Bronchial epithelial cell (primary cell): ENCODE results near the gene RNU1-3. TPM values are rescaled to one million over a fixed set of nuclear protein-coding genes. Genes with fewer than 3 reads are reported as not detected.
"Not testable (repeated sequence)": the region's sequence is repeated elsewhere in the genome, so short reads cannot be mapped to it uniquely, and the experiment has no call there.

Experiments
- DNase-seq: peaks from one replicate; pipeline ENCODE4 v3.0.0-alpha.2; 2010; ENCODE audit warnings: low read depth
- FAIRE-seq: peaks from 2 replicates; lab custom pipeline; 2011; peaks lifted over from hg19 to GRCh38; lab: Jason Lieb, UNC
- H3K27me3 ChIP-seq: 2 replicates; pipeline ENCODE4 v1.5.1; 2011; ENCODE audit warnings: low read length; ENCODE audit not compliant: control insufficient read depth, insufficient read depth
- H3K36me3 ChIP-seq: 2 replicates; pipeline ENCODE4 v1.5.1; 2011; ENCODE audit warnings: low read length; ENCODE audit not compliant: control insufficient read depth, insufficient read depth
- H3K4me3 ChIP-seq: 2 replicates; pipeline ENCODE4 v1.5.1; 2011; ENCODE audit warnings: mild to moderate bottlenecking, low read depth, low read length, control low read depth
- total RNA-seq: library from RNA; depleted of rRNA; stranded (reverse); fragments of >200 nt; gene quantifications from 2 replicates; pipeline ENCODE4 v1.2.1, GENCODE V29; 2014
- TF ChIP-seq, protein P1 (sequence below): IDR thresholded peaks from 2 replicates; pipeline ENCODE4 v1.5.1; 2011; ENCODE audit warnings: mild to moderate bottlenecking, moderate library complexity, low read length, control low read depth, inconsistent platforms; ENCODE audit not compliant: insufficient read depth, severe bottlenecking

RNU1-3 gene
- total RNA-seq, 1 donor from 2014 or later: 5,262 TPM

DNA sequence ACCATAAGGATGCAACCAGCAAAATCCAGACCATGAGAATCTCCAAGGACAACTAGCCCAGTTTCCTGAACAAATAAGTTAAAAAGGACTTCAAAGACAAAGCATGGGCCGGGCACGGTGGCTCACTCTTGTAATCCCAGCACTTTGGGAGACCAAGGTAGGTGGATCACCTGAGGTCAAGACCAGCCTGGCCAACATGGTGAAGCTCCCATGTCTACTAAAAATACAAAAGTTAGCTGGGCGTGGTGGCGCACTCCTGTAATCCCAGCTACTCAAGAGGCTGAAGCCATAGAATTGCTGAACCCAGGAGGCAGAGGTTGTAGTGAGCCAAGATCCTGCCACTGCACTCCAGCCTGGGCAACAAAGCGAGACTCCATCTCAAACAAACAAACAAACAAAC lies 30.8 kb downstream of the RNU1-3 start:
- H3K36me3 ChIP-seq: peaks cover 17% of the 10 kb centered on the region
- not testable (repeated sequence) for DNase-seq, H3K27me3 ChIP-seq, H3K4me3 ChIP-seq, FAIRE-seq

DNA sequence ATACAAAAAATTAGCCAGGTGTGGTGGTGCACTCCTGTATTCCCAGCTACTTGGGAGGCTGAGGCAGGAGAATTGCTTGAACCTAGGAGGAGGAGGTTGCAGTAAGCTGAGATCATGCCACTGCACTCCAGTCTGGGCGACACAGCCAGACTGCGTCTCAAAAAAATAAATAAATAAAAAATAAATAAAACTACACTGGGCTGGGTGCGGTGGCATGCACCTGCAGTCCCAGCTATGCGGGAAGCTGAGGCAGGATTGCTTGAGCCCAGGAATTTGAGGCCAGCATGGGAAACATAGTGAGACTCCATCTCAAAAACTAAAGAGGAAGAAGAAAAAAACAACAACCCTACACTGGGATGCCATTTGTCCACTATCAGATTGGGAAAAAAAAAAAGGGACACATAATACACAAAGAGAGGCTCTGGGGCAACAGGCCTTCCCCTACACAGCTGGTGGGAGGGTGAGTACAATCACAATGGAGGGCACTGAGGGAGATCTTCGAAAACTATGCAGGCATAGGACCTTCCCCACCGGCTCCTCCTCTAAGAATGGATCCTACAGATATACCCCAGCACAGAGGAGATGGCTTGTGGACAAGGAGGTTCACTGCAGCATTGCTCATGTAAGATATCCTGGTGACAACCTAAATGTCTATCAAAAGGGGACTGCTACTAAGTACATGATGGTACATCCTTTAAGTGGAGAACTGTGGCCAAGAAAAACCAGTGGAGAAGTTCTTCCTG lies 33.0 kb downstream of the RNU1-3 start:
- not testable (repeated sequence) for DNase-seq, H3K4me3 ChIP-seq, H3K27me3 ChIP-seq
- peaks cover 23% of the 10 kb centered on the region for H3K36me3 ChIP-seq
- peak; percentile 28 for FAIRE-seq

DNA sequence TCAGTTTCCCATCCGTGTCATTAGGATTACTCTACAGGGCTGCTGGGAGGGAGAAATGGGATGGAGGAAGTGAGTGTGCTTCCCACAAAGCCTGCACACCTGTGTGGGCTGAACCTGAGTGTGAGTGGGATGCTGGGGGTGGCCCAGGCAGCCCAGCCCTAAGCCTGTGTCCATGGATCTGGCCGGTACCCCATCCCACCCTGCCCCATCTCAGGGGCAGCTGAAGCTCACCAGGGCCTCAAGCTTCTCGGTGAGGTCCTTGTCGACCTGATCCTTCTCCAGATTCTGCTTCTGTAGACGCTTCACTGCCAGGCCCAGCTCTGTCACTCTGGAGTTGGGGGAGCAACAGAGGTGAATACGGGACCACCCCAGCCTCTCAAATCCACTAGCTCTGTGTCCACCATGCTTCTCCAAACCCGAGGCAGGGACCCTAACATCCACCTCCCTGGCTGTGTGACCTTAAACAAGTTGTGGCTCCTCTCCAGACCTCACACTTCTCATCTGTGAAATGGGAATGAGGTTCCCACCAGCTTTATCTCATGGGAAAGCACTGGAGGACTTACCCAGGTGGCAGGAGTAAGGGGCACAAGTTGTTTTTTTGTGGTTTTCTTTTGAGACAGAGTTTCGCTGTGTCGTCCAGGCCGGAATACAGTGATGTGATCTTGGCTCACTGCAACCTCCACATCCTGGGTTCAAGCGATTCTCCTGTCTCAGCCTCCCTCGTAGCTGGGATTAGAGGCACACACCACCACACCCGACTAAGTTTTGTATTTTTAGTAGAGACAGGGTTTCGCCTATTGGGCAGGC lies 34.5 kb downstream of the RNU1-3 start:
- not testable (repeated sequence) for DNase-seq, H3K27me3 ChIP-seq, H3K4me3 ChIP-seq
- H3K36me3 ChIP-seq: peaks cover 28% of the 10 kb centered on the region
- peak; percentile 32 for FAIRE-seq

DNA sequence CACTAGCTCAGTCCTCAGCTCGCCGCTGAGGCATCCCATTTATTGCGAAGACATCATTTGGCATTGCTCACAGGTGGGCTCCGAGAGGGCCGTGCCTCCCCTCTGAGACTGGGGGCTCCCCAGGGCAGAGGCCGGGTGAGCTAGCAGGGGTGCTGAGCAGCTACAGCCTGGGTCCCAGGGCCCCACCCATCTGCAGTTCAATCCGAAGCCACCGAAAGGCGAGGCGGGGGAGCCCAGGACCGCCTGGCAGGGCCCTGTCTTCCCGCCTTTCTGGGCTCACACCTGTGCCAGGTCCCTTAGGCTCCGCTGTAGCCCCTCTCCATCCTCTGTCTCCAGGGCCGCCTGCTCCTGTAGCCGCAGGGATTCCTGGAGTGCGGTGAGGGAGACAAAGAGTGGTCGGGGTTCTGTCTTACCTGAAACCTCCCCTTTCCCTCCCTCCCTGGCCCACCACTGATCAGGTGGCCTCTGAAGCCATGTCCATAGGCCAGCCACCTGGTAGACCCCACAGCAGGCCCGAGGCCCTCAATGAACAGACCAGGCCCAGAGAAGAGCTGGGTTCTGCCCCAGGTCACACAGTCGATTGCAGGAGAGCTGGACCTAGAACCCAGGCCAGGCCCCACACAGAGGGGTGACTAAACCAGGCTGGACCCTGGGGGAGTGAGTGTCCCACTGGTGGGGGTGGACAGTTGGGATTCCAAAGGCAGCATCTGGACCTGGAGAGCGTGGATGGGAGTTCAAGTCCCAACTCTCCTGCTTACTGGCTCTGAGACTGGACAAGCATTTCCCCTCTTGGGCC lies 35.3 kb downstream of the RNU1-3 start:
- FAIRE-seq (peak; percentile 7), DNase-seq (no peak)
- H3K36me3 ChIP-seq: peaks cover 28% of the 10 kb centered on the region

DNA sequence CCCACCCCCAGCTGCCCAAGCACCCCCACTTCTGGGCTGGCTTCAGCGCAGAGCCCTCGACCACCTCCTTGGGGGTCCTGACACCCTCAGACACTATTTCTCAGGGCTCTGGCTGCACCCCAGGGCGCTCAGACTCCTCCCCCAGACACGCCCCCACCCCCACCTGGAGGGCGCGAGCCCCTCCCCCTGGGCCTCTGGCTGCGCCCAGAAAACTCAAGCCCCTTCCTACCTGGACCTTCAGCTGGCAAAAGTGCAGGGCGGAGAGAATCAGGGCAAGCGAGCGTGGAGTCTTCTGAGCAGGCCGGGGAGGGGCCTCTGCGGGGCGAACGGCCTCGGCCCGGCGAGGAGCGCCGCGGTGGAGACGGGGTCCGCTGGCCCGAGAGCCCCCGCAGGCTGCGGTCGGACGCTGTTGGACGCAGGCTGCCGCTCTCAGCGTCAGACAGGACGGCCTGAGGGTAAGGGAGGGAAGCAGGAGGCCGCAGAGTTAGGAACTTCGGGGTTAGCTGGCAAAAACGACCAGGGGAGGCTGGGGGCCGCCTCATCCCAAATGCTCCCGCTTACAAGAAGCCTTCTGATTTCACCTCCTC lies 36.0 kb downstream of the RNU1-3 start:
- peaks cover 33% of the 10 kb centered on the region for H3K36me3 ChIP-seq
- no peaks in the 10 kb centered on the region for H3K27me3 ChIP-seq
- TF ChIP-seq, protein P1, sequence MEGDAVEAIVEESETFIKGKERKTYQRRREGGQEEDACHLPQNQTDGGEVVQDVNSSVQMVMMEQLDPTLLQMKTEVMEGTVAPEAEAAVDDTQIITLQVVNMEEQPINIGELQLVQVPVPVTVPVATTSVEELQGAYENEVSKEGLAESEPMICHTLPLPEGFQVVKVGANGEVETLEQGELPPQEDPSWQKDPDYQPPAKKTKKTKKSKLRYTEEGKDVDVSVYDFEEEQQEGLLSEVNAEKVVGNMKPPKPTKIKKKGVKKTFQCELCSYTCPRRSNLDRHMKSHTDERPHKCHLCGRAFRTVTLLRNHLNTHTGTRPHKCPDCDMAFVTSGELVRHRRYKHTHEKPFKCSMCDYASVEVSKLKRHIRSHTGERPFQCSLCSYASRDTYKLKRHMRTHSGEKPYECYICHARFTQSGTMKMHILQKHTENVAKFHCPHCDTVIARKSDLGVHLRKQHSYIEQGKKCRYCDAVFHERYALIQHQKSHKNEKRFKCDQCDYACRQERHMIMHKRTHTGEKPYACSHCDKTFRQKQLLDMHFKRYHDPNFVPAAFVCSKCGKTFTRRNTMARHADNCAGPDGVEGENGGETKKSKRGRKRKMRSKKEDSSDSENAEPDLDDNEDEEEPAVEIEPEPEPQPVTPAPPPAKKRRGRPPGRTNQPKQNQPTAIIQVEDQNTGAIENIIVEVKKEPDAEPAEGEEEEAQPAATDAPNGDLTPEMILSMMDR: no peak
- FAIRE-seq (no peak), DNase-seq (no peak)
- H3K4me3 ChIP-seq: no peak overlapping the region

More for the DNA sequence above, 35.3 kb downstream of the RNU1-3 start:
- H3K4me3 ChIP-seq: no peak overlapping the region
- TF ChIP-seq, protein P1: no peak
- H3K27me3 ChIP-seq: no peaks in the 10 kb centered on the region

DNA sequence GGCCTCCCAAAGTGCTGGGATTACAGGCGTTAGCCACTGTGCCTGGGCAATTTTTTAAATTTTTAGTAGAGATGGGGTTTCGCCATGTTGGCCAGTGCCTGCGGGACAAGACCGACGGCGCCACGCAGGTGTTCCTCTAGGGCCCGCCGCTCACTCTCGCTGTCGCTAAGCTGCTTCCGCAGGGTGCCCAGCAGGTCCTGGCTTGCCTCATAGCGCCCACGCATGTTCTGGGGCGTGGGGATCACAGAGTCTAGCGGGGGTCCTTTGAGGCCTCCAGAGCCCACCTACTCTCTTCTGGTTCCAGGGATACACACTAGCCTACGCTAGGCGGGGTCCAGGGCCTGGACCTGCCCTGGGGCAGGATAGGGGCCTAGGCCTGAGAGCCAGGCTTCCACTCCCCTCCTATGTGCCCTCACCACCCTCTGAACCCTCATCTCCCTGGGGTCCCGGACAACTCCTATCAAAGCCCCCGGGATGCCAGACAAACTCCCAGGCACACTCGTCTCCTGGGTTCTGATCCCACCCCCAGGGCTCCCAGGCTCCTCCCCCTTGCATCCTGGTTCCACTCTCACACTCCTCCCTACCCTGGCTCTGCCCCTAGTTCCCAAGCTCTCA lies 36.7 kb downstream of the RNU1-3 start:
- not testable (repeated sequence) for DNase-seq, H3K4me3 ChIP-seq, H3K27me3 ChIP-seq, FAIRE-seq
- H3K36me3 ChIP-seq: peaks cover 36% of the 10 kb centered on the region

DNA sequence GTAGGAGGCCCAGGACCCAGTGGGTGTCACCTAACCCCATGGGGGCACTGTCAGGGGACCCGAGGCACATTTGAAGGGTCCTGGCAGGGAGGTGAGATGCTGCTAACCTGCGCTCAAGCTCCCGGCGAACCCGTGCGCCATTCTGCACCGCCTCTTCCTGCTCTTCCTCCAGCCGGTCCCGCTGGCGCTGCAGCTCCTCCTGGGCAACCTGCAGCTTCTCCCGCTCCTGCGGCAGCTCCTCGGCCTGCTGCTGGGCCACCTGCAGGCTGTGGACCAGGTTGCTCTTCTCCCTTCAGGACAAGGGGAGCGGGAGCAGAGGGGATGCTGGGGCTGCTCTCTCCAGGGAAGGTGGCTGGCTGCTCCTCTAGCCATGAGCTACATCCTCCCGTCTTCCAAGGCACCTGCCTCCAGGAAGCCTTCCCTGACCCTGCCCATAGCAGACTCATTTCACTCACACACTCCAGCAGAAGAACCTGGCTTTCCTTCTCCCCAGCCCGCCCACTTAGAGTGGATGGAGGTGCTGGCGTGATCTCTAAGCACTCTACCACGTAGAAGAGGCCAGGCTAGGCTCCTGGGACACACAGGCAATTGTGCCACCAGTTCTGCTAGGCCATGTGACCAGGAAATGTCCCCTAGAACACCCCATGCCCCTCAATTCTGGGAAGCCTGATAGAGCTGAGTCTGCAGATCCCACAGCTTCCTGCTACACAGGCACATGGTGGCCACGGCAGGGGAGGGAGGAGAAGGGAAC lies 38.2 kb downstream of the RNU1-3 start:
- Histone ChIP-seq H3K27me3 (no peaks in the 10 kb centered on the region), H3K36me3 (peaks cover 38% of the 10 kb centered on the region), H3K4me3 (no peak overlapping the region)
- TF ChIP-seq, protein P1: no peak
- DNase-seq (no peak), FAIRE-seq (peak; percentile 84)

DNA sequence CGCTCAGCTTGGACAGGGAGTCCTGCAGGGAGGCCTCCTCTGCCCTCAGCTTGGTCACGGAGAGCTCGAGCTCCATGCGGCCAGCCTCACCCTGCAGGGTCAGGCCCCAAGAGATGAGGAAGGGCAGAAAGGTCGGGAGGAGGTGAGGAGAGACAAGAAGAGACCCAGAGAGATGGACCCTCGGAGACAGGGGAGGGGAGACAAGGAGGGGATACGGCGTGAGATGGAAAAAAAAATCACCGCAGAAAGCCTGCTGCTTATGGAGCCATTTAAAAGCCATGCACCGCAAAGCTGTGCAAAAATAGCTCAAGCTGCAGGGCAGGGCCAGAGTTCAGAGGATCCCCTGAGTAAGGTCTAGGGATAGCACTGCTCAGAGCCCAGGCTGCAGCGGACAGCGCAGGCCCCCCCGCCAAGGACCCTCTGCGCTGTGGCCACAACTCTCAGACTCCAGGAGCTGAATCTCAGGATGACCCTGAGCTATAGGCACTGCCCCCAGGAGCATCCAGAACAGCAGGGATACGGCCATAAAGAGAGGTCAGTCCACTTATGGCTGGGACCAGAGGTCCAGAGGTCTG lies 40.3 kb downstream of the RNU1-3 start:
- H3K27me3 ChIP-seq, H3K4me3 ChIP-seq, DNase-seq, FAIRE-seq: not testable (repeated sequence)
- peaks cover 27% of the 10 kb centered on the region for H3K36me3 ChIP-seq
